Inferior parietal cortex (tissue), 1 donor: Measurements from ENCODE around the gene TAS2R16.
"Not testable (repeated sequence)": the region's sequence is repeated elsewhere in the genome, so short reads cannot be mapped to it uniquely, and the experiment has no call there.

ENCODE experiments used
- DNase-seq: peaks from one replicate; pipeline ENCODE4 v3.0.0-alpha.2; 2016; ENCODE audit errors: extremely low spot score

Gene TAS2R16

DNA sequence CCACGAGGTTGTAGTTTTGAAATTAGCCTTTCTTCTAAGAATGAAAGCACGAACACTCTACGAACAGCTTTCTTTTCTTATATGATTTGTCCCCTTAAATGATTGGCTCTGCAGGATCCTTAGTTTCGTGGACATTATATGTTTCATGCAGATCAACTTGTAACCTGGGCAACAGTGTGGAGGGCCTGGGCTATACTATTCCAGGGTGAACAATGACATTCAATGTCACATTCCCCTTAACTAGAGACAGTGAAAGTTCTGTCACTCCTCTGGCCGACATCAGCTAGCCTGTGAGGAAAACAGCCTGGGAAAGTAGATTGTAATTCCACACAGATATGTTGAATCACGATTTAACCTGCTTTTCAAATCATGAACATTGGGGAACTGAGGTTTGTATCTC is 23.4 kb downstream of the TAS2R16 start:
- DNase-seq: no peak

- no peak for DNase-seq
Measured at GRCh38 chr7:122970740-122971725, 24.5 kb downstream of the TAS2R16 start.

DNA sequence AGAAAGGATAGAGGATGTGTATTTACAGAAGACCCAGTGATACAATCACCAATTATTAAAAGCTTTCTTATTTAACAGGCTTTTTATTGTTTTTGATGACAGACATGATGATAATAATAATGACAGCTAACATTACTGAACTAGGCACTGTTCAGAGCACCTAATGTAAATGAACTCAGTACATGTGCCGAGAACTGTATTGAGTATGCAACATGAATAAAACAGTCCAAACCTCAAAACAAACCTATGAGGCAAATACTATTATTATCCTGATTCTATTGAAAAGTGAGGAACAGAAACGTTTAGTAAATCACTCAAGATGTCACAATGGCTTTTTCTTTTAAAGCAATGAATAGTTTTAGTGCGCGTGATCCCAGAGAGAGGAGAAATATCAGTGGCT is 27.1 kb downstream of the TAS2R16 start:
- no peak for DNase-seq

- DNase-seq: no peak
Measured at GRCh38 chr7:122965306-122965705, 30.2 kb downstream of the TAS2R16 start.

GRCh38 chr7:122953678-122954077 is 41.8 kb downstream of the TAS2R16 start:
- not testable (repeated sequence) for DNase-seq

DNA sequence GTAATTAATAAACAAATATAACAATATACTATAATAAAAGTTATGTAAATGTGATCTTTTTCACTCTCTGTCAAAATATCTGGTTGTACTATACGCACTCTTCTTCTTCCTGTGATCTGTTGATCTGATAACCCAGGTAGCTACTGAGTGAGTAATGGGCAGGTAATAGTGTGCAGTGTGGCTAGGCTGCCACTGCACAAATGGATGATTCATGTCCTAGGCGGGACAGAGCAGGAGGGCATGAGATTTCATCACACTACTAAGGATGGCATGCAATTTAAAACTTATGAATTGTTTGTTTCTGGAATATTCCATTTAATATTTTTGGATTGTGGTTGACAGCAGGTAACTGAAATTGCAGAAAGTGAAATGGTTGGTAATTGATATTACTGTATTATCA is 44.5 kb downstream of the TAS2R16 start:
- no peak for DNase-seq

DNA sequence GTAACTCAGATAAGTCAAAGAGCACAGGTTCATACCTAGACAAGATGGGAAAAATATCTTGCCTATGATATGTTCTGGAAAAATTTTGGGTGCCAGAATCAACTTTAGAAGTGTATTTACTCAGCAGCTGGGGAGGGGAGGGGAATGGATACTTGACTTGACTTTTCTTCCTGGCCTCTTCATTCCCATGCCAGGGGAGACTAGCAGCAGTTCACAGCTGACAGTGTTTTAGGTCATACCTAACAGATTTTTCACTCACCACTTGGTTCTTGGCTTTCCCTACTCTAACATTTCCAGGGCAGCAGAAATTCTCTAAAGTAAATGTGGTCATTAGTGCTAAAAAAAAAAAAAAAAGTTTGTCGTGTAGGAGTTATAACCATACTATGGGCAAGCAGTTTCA is 46.3 kb downstream of the TAS2R16 start:
- DNase-seq: no peak
